Spinal cord (tissue), 10 donors: ENCODE results near the gene MCTP2. TPM values are rescaled to one million over a fixed set of nuclear protein-coding genes. Genes with fewer than 3 reads are reported as not detected.
A peak's percentile ranks its signal among the peaks of the same experiment; 100 is the strongest.

Experiments used
- DNase-seq, 6 donors: peaks; one replicate each; pipeline versions ENCODE4 v3.0.0 to v3.0.0-alpha.2; 2013 to 2015; ENCODE audit warnings: low spot score in 6 of 6, low read depth in 4 of 6
- H3K27ac ChIP-seq: one replicate; pipeline ENCODE4 v1.5.1; 2013; ENCODE audit warnings: low read depth, low read length, control low read depth
- H3K27me3 ChIP-seq: one replicate; pipeline ENCODE4 v1.6.1; 2013; ENCODE audit warnings: low read length; ENCODE audit not compliant: control insufficient read depth, insufficient read depth
- H3K36me3 ChIP-seq: one replicate; pipeline ENCODE4 v1.6.1; 2013; ENCODE audit warnings: low read length; ENCODE audit not compliant: control insufficient read depth, insufficient read depth
- H3K4me1 ChIP-seq: one replicate; pipeline ENCODE4 v1.6.1; 2013; ENCODE audit warnings: low read length; ENCODE audit not compliant: control insufficient read depth, insufficient read depth
- H3K4me3 ChIP-seq: one replicate; pipeline ENCODE4 v1.5.1; 2013; ENCODE audit warnings: low read depth, low read length, control low read depth
- H3K9me3 ChIP-seq: one replicate; pipeline ENCODE4 v1.6.1; 2013; ENCODE audit warnings: low read length; ENCODE audit not compliant: control insufficient read depth, insufficient read depth
- WGBS: methylation state at CpG from one replicate; pipeline ENCODE4 v1.1.5; 2013; ENCODE audit warnings: missing lambda C conversion rate; ENCODE audit not compliant: insufficient coverage; 5-methylcytosine and 5-hydroxymethylcytosine counted together
- long read RNA-seq, 4 donors: transcript quantifications; one replicate each; lab custom pipeline, GENCODE V29; 2026
- polyA plus RNA-seq, 2 donors: library from polyadenylated mRNA; unstranded; fragments of 120-200 nt; gene quantifications; one replicate each; pipeline ENCODE4 v1.2.1, GENCODE V29; 2013; ENCODE audit not compliant: insufficient read length in 2 of 2
- total RNA-seq, 2 donors: library from RNA; depleted of rRNA in 1 of 2; stranded (reverse); fragments of 120-200 nt in 1 of 2; fragments of >200 nt in 1 of 2; gene quantifications; one replicate each; pipeline versions ENCODE4 v1.2.3 to v1.2.4, GENCODE V29; 2013 to 2014
- donor health status: healthy.

The MCTP2 gene
- total RNA-seq (10 to 100 TPM in 1 of 2 donors, 1 to 10 TPM in 1; 6.2 to 12.4 TPM), polyA plus RNA-seq (1 to 10 TPM in 1 of 2 donors, under 1 TPM in 1; 0.76 to 2.0 TPM)
- long read RNA-seq, donor 1, result 0 reads
- long read RNA-seq, donor 2, result 0 reads
- long read RNA-seq, donor 3, result 0 reads
- long read RNA-seq, donor 4, partial matches to known transcripts, result 11 of 11 reads
- long read RNA-seq, donor 4, other reads (novel, unspliced or antisense), result 0 of 11 reads

GRCh38 chr15:94230883-94231722 is at the start of gene MCTP2:
TSS of gene MCTP2 (plus strand) at chr15:94231561. CDS start at chr15:94298266, 66,705 bp downstream.
- Histone ChIP-seq H3K27ac (no peak within 1 kb of the TSS), H3K4me1 (peaks cover 13% of the 10 kb centered on the region), H3K4me3 (peak within 1 kb of the TSS; percentile 38), H3K27me3 (peaks cover 37% of the 10 kb centered on the region), H3K9me3 (no peaks in the 10 kb centered on the region), H3K36me3 (no peaks in the 10 kb centered on the region)
- peak in 2 of 6 donors; percentile 55 to 56 for DNase-seq
- 2% methylated on average over 66 of the region's 66 CpGs for WGBS

GRCh38 chr15:94182883-94183282 is 48.5 kb upstream of the MCTP2 start:
- no peaks in the 10 kb centered on the region for H3K27me3 ChIP-seq
- no peaks in the 10 kb centered on the region for H3K36me3 ChIP-seq
- H3K4me1 ChIP-seq, result no peaks in the 10 kb centered on the region
- WGBS, result no CpG with 5 or more reads among the region's 4 CpGs
- DNase-seq, result no peak
- H3K9me3 ChIP-seq, result no peaks in the 10 kb centered on the region
- no peak overlapping the region for H3K27ac ChIP-seq
- no peak overlapping the region for H3K4me3 ChIP-seq

GRCh38 chr15:94185547-94186236 is 45.7 kb upstream of the MCTP2 start:
- WGBS, result 100% methylated on average over 2 of the region's 9 CpGs
- no peaks in the 10 kb centered on the region for H3K27me3 ChIP-seq
- no peaks in the 10 kb centered on the region for H3K4me1 ChIP-seq

GRCh38 chr15:94186770-94187331 is 44.5 kb upstream of the MCTP2 start:
- H3K27ac ChIP-seq, result no peak overlapping the region
- H3K4me1 ChIP-seq, result no peaks in the 10 kb centered on the region
- H3K36me3 ChIP-seq, result no peaks in the 10 kb centered on the region
- 98% methylated on average over 4 of the region's 4 CpGs for WGBS
- DNase-seq, result no peak
- H3K27me3 ChIP-seq, result no peaks in the 10 kb centered on the region
- H3K9me3 ChIP-seq, result no peaks in the 10 kb centered on the region
- H3K4me3 ChIP-seq, result no peak overlapping the region

More at GRCh38 chr15:94185547-94186236, 45.7 kb upstream of the MCTP2 start:
- Histone ChIP-seq H3K27ac (no peak overlapping the region), H3K36me3 (no peaks in the 10 kb centered on the region), H3K9me3 (no peaks in the 10 kb centered on the region), H3K4me3 (no peak overlapping the region)
- no peak for DNase-seq

- H3K27me3 ChIP-seq, result no peaks in the 10 kb centered on the region
- no peak for DNase-seq
- H3K4me3 ChIP-seq, result no peak overlapping the region
- H3K36me3 ChIP-seq, result no peaks in the 10 kb centered on the region
- no peak overlapping the region for H3K27ac ChIP-seq
- no peaks in the 10 kb centered on the region for H3K9me3 ChIP-seq
- WGBS, result no CpG with 5 or more reads among the region's 3 CpGs
- no peaks in the 10 kb centered on the region for H3K4me1 ChIP-seq
Measured at GRCh38 chr15:94193906-94194305, 37.5 kb upstream of the MCTP2 start.

- Histone ChIP-seq H3K9me3 (no peaks in the 10 kb centered on the region), H3K4me1 (no peaks in the 10 kb centered on the region), H3K27me3 (no peaks in the 10 kb centered on the region), H3K4me3 (no peak overlapping the region), H3K36me3 (no peaks in the 10 kb centered on the region), H3K27ac (no peak overlapping the region)
- DNase-seq, result no peak
- WGBS, result no CpG with 5 or more reads among the region's 4 CpGs
Measured at GRCh38 chr15:94196531-94196930, 34.8 kb upstream of the MCTP2 start.

- no peak for DNase-seq
- H3K36me3 ChIP-seq, result no peaks in the 10 kb centered on the region
- no peaks in the 10 kb centered on the region for H3K9me3 ChIP-seq
- WGBS, result no CpG with 5 or more reads among the region's 2 CpGs
- H3K4me1 ChIP-seq, result no peaks in the 10 kb centered on the region
- no peaks in the 10 kb centered on the region for H3K27me3 ChIP-seq
- H3K27ac ChIP-seq, result no peak overlapping the region
- no peak overlapping the region for H3K4me3 ChIP-seq
Measured at GRCh38 chr15:94198633-94199032, 32.7 kb upstream of the MCTP2 start.

- DNase-seq, result no peak
- Histone ChIP-seq H3K4me1 (no peaks in the 10 kb centered on the region), H3K27me3 (no peaks in the 10 kb centered on the region), H3K36me3 (no peaks in the 10 kb centered on the region), H3K4me3 (no peak overlapping the region), H3K9me3 (no peaks in the 10 kb centered on the region), H3K27ac (no peak overlapping the region)
- WGBS, result 92% methylated on average over 2 of the region's 3 CpGs
Measured at GRCh38 chr15:94199725-94200124, 31.6 kb upstream of the MCTP2 start.

- Histone ChIP-seq H3K4me3 (no peak overlapping the region), H3K27me3 (no peaks in the 10 kb centered on the region), H3K9me3 (no peaks in the 10 kb centered on the region), H3K4me1 (no peaks in the 10 kb centered on the region), H3K36me3 (no peaks in the 10 kb centered on the region), H3K27ac (no peak overlapping the region)
- 69% methylated on average over 2 of the region's 3 CpGs for WGBS
- no peak for DNase-seq
Measured at GRCh38 chr15:94203306-94203705, 28.1 kb upstream of the MCTP2 start.
